Gastrocnemius medialis (tissue), 4 donors: Measurements from ENCODE around the gene GMCL1.

Experiments
- POLR2A ChIP-seq, 2 donors: fragments of 450-650 bp; IDR thresholded peaks; one replicate each; pipeline ENCODE4 v1.6.1; 2017; ENCODE audit warnings: antibody characterized with exemption in 2 of 2, mild to moderate bottlenecking in 2 of 2, moderate library complexity in 2 of 2
- TF ChIP-seq, protein P1 (sequence below), 5 experiments: fragments of 450-650 bp in 3 of 5; fragments of 200-600 bp in 2 of 5; sonication (generic) in 2 of 5; IDR thresholded peaks in 4 of 5; conservative IDR thresholded peaks in 1 of 5; 1 replicate in 4 of 5; 2 replicates in 1 of 5; pipeline ENCODE4 v1.5.1; 2016 to 2019; ENCODE audit warnings: antibody characterized with exemption in 5 of 5, mild to moderate bottlenecking in 3 of 5, moderate library complexity in 3 of 5

DNA sequence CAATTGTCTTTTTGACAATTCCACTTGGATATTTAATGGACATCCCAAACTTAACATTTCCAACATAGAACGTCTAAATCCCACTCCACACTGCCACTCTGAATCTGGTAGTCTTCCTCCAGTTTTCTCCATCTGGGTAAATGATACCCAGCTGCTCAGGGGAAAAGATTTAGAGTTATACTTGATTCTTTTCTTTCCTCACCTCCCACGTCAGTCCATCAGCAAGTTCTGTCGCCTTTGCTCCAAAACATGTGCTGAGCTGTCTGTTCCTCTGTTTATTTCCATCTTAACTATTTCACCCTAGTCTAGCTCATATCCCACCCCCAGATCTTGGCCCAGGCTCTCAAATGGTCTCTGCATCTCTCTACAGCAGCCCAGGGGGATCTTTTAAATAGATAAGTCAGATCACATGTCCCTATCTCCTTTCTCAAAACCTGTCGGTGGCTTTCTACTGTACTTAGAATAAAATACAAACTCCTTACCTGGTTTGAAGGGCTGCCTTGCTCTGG, 43.4 kb upstream of the GMCL1 start:
- TF ChIP-seq, protein P1, sequence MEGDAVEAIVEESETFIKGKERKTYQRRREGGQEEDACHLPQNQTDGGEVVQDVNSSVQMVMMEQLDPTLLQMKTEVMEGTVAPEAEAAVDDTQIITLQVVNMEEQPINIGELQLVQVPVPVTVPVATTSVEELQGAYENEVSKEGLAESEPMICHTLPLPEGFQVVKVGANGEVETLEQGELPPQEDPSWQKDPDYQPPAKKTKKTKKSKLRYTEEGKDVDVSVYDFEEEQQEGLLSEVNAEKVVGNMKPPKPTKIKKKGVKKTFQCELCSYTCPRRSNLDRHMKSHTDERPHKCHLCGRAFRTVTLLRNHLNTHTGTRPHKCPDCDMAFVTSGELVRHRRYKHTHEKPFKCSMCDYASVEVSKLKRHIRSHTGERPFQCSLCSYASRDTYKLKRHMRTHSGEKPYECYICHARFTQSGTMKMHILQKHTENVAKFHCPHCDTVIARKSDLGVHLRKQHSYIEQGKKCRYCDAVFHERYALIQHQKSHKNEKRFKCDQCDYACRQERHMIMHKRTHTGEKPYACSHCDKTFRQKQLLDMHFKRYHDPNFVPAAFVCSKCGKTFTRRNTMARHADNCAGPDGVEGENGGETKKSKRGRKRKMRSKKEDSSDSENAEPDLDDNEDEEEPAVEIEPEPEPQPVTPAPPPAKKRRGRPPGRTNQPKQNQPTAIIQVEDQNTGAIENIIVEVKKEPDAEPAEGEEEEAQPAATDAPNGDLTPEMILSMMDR (IDR thresholded peaks at IDR 0.05 in 4 of 5, conservative IDR thresholded peaks at IDR 0.05 in 1 of 5), result no peak
- TF ChIP-seq POLR2A (IDR thresholded peaks at IDR 0.05), result no peak
